Measurements from ENCODE around the gene P2RY11.

P2RY11 gene

DNA sequence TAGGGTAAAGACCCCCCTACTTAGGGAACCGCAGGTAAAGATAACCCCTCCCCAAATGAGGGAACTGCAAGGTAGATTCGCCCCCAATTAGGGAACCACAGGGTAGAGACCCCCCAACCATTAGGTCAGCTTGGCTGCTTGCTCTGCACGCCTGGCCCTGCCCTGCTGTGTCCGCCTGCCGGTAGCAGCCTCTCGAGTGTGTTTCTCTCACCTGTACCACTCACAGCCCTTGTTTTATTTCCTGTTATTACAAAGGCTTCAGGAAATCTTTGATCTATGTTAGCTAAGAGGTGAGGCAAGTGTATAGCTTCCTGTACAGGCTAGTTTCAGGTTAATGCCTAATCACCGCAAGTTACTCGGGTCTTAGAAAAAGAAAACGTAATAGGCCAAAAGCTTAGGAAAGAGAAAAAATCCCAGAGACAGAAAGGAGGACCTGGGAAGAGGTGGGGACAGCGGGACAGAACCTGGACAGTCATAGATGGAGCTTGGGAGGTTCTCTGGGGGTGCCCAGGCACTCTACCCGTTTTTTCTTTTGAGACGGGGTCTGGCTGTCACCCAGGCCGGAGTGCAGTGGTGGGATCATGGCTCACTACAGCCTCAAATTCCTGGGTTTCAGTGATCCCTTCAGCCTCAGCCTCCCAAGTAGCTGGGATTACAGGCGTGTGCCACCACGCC, 31.3 kb downstream of the P2RY11 start:
- H3K9me3 ChIP-seq (ENCODE audit: insufficient read depth, low read length) = no peaks in the 10 kb centered on the region
- H3K9me2 ChIP-seq (replicated peaks; ENCODE audit: insufficient read depth, low read length) = no peaks in the 10 kb centered on the region
- H3K9ac ChIP-seq (ENCODE audit: low read length) = no peak overlapping the region
- H2AFZ ChIP-seq (ENCODE audit: low read depth, low read length, severe bottlenecking) = no peak overlapping the region
- H3K4me2 ChIP-seq (ENCODE audit: low read depth, low read length, poor library complexity, severe bottlenecking) = no peak overlapping the region
- H3K79me2 ChIP-seq (ENCODE audit: insufficient read depth, low read length) = 0 out of 2 replicates have a peak, but pooled peaks cover 4% of the 10 kb centered on the region
- no peak overlapping the region for H3K27ac ChIP-seq (ENCODE audit: low read depth, low read length)
- H4K20me1 ChIP-seq (ENCODE audit: low read depth, low read length) = no peaks in the 10 kb centered on the region; the same call in 1 of the 2 replicates
- peaks cover 49% of the 10 kb centered on the region; the same call in 1 of the 2 replicates for H3K36me3 ChIP-seq (ENCODE audit: low read length)
- H3F3A ChIP-seq (ENCODE audit: insufficient read depth) = no peaks in the 10 kb centered on the region
- no peaks in the 10 kb centered on the region for H3K27me3 ChIP-seq (ENCODE audit: low read length)
- no peak overlapping the region for H3K4me3 ChIP-seq (ENCODE audit: insufficient read depth, low read length, poor library complexity, severe bottlenecking)
- TF ChIP-seq CTCF (IDR thresholded peaks at IDR 0.05; ENCODE audit: insufficient read depth, low read length, poor library complexity, severe bottlenecking) = no peak
- no peak for TF ChIP-seq EZH2phosphoT487 (conservative IDR thresholded peaks at IDR 0.05; ENCODE audit: low read length)

DNA sequence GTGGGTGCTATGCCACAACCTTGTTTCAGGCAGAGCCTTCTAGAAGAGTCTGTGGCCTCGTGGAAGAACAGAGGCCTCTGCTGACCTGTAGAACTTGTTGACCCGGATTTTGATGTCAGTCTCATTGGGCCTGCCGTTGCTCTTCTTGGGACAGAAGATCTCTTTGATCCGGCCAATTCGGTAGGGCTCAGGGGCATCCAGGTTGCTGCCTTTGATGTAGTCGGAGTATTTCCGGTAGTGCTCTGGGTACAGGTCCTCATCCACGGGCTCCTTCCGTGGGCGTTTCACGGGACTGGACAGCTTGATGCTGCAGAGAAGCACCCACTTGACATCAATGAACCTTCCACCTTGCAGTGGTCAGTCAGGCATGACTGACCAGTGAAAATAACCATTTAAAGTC, 32.2 kb downstream of the P2RY11 start:
- H3K4me3 ChIP-seq (ENCODE audit: insufficient read depth, low read length, poor library complexity, severe bottlenecking) = no peak overlapping the region
- H3K27me3 ChIP-seq (ENCODE audit: low read length) = no peaks in the 10 kb centered on the region
- no peak for TF ChIP-seq EZH2phosphoT487 (conservative IDR thresholded peaks at IDR 0.05; ENCODE audit: low read length)
- no peak for TF ChIP-seq CTCF (IDR thresholded peaks at IDR 0.05; ENCODE audit: insufficient read depth, low read length, poor library complexity, severe bottlenecking)
- no peaks in the 10 kb centered on the region; the same call in 1 of the 2 replicates for H4K20me1 ChIP-seq (ENCODE audit: low read depth, low read length)
- H3K9ac ChIP-seq (ENCODE audit: low read length) = no peak overlapping the region
- H2AFZ ChIP-seq (ENCODE audit: low read depth, low read length, severe bottlenecking) = no peak overlapping the region
- H3F3A ChIP-seq (ENCODE audit: insufficient read depth) = no peaks in the 10 kb centered on the region
- peaks cover 49% of the 10 kb centered on the region; the same call in 1 of the 2 replicates for H3K36me3 ChIP-seq (ENCODE audit: low read length)
- H3K27ac ChIP-seq (ENCODE audit: low read depth, low read length) = no peak overlapping the region
- H3K4me2 ChIP-seq (ENCODE audit: low read depth, low read length, poor library complexity, severe bottlenecking) = no peak overlapping the region
- no peaks in the 10 kb centered on the region for H3K9me2 ChIP-seq (replicated peaks; ENCODE audit: insufficient read depth, low read length)
- H3K79me2 ChIP-seq (ENCODE audit: insufficient read depth, low read length) = 0 out of 2 replicates have a peak, but pooled peaks cover 4% of the 10 kb centered on the region
- H3K9me3 ChIP-seq (ENCODE audit: insufficient read depth, low read length) = no peaks in the 10 kb centered on the region

DNA sequence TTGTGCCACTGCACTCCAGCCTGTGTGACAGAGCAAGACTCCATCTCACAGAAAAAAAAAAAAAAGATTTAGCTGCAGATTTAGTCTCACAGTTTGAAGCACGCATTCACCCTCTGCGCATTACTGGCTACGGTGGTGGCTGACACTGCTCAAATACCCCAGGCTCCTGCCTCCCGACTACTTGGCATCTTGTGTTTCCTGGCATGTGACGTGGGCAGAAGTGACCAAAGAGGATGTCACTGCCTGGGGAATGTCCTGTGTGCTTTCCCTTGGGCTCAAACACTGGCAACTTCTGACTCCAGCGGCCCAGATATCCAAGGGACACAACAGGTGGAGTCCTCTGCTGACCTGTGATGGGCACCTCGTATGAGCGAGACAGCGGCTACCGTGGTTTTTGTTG, 32.9 kb downstream of the P2RY11 start:
- peaks cover 52% of the 10 kb centered on the region; the same call in 1 of the 2 replicates for H3K36me3 ChIP-seq (ENCODE audit: low read length)
- H3K4me2 ChIP-seq (ENCODE audit: low read depth, low read length, poor library complexity, severe bottlenecking) = no peak overlapping the region
- no peaks in the 10 kb centered on the region for H3F3A ChIP-seq (ENCODE audit: insufficient read depth)
- H3K9me3 ChIP-seq (ENCODE audit: insufficient read depth, low read length) = no peaks in the 10 kb centered on the region
- no peaks in the 10 kb centered on the region for H3K27me3 ChIP-seq (ENCODE audit: low read length)
- H4K20me1 ChIP-seq (ENCODE audit: low read depth, low read length) = no peaks in the 10 kb centered on the region; the same call in 1 of the 2 replicates
- H2AFZ ChIP-seq (ENCODE audit: low read depth, low read length, severe bottlenecking) = no peak overlapping the region
- H3K27ac ChIP-seq (ENCODE audit: low read depth, low read length) = no peak overlapping the region
- no peak overlapping the region for H3K9ac ChIP-seq (ENCODE audit: low read length)
- 0 out of 2 replicates have a peak, but pooled peaks cover 4% of the 10 kb centered on the region for H3K79me2 ChIP-seq (ENCODE audit: insufficient read depth, low read length)
- TF ChIP-seq CTCF (IDR thresholded peaks at IDR 0.05; ENCODE audit: insufficient read depth, low read length, poor library complexity, severe bottlenecking) (no peak), EZH2phosphoT487 (conservative IDR thresholded peaks at IDR 0.05; ENCODE audit: low read length) (no peak)
- H3K4me3 ChIP-seq (ENCODE audit: insufficient read depth, low read length, poor library complexity, severe bottlenecking) = no peak overlapping the region
- H3K9me2 ChIP-seq (replicated peaks; ENCODE audit: insufficient read depth, low read length) = no peaks in the 10 kb centered on the region
